Left lung (tissue), 10 donors: ENCODE data around the gene WDR41. TPM values are rescaled to one million over a fixed set of nuclear protein-coding genes. Genes with fewer than 3 reads are reported as not detected.

Source experiments
- ATAC-seq: fragments of 200-7000 bp; cut with Tn5 transposase; one replicate; pipeline ENCODE4 v1.9.1; 2020; ENCODE audit warnings: moderate library complexity
- DNase-seq, 4 donors: peaks; one replicate each; pipeline ENCODE4 v3.0.0-alpha.2; 2013 to 2020
- H3K27ac ChIP-seq, 2 donors: fragments of 200-600 bp; sonication (generic) in 1 of 2; one replicate each; pipeline versions ENCODE4 v1.5.0 to v1.8.0; 2020 to 2021
- H3K27me3 ChIP-seq, 2 donors: fragments of 200-600 bp; sonication (generic) in 1 of 2; one replicate each; pipeline versions ENCODE4 v1.5.0 to v1.8.0; 2020 to 2021
- H3K36me3 ChIP-seq, 2 donors: fragments of 200-600 bp; sonication (generic) in 1 of 2; one replicate each; pipeline versions ENCODE4 v1.5.0 to v1.8.0; 2020 to 2021
- H3K4me1 ChIP-seq, 2 donors: fragments of 200-600 bp; one replicate each; pipeline ENCODE4 v1.8.0; 2021
- H3K4me3 ChIP-seq, 2 donors: fragments of 200-600 bp; sonication (generic) in 1 of 2; one replicate each; pipeline versions ENCODE4 v1.5.0 to v1.8.0; 2020 to 2021; ENCODE audit warnings: mild to moderate bottlenecking in 1 of 2
- H3K9me3 ChIP-seq, 2 donors: fragments of 200-600 bp; sonication (generic) in 1 of 2; one replicate each; pipeline versions ENCODE4 v1.5.0 to v1.8.0; 2020 to 2021
- CTCF ChIP-seq, 2 donors: fragments of 200-600 bp; sonication (generic) in 1 of 2; IDR thresholded peaks; one replicate each; pipeline versions ENCODE4 v1.5.0 to v1.8.0; 2021; ENCODE audit warnings: antibody characterized with exemption in 2 of 2
- intact Hi-C, 2 donors: fragments of 100-400 bp; cut with DNase I; formaldehyde crosslinking; loops; one replicate each; pipeline versions ENCODE4 v1.11.2 to v1.14.2; 2022
- polyA plus RNA-seq, 6 donors: library from polyadenylated mRNA; unstranded; fragments of 120-200 nt; gene quantifications; one replicate each; pipeline ENCODE4 v1.2.1, GENCODE V29; 2013; ENCODE audit not compliant: insufficient read length in 6 of 6
- total RNA-seq, 2 donors: library from RNA; stranded (reverse); fragmentation: NEBNext Ultra II Directional; extraction: Animal tissue kit (Norgen Biotek cat#: 25700); gene quantifications; one replicate each; pipeline ENCODE4 v1.2.1, GENCODE V29; 2021
- donor health status: DM: no; HTN: yes; CAD: no.
- donor health status: DM: no; HTN: no; CAD: no.

WDR41 gene
- total and polyA plus RNA-seq, 8 donors = 43.6 to 74.0 (median 66.8) TPM

GRCh38 chr5:77400645-77401044 lies 91.5 kb downstream of the WDR41 start:
- no peaks in the 10 kb centered on the region for H3K9me3 ChIP-seq
- ATAC-seq (peak; percentile 23), DNase-seq (no peak)
- no peaks in the 10 kb centered on the region for H3K4me1 ChIP-seq
- no peaks in the 10 kb centered on the region for H3K36me3 ChIP-seq
- no peaks in the 10 kb centered on the region for H3K27me3 ChIP-seq
- TF ChIP-seq CTCF (IDR thresholded peaks at IDR 0.05) = no peak
- intact Hi-C loops = no loop called here
- H3K27ac ChIP-seq = no peak overlapping the region
- no peak overlapping the region for H3K4me3 ChIP-seq

GRCh38 chr5:77398896-77399295 lies 93.2 kb downstream of the WDR41 start:
- no peaks in the 10 kb centered on the region for H3K27me3 ChIP-seq

GRCh38 chr5:77398458-77398857 lies 93.7 kb downstream of the WDR41 start:
- peak in 1 of 4 donors; percentile 63 for DNase-seq
- intact Hi-C loops = no loop called here

More at GRCh38 chr5:77398896-77399295, 93.2 kb downstream of the WDR41 start:
- no peak overlapping the region for H3K4me3 ChIP-seq
- DNase-seq = no peak
- H3K36me3 ChIP-seq = no peaks in the 10 kb centered on the region
- no peaks in the 10 kb centered on the region for H3K9me3 ChIP-seq
- no peaks in the 10 kb centered on the region for H3K4me1 ChIP-seq
- intact Hi-C loops = no loop called here
- no peak for ATAC-seq
- no peak for TF ChIP-seq CTCF (IDR thresholded peaks at IDR 0.05)
- H3K27ac ChIP-seq = no peak overlapping the region

GRCh38 chr5:77397686-77398292 lies 94.3 kb downstream of the WDR41 start:
- intact Hi-C loops = no loop called here
- H3K4me3 ChIP-seq = no peak overlapping the region
- no peak for ATAC-seq

More at GRCh38 chr5:77398458-77398857, 93.7 kb downstream of the WDR41 start:
- TF ChIP-seq CTCF (IDR thresholded peaks at IDR 0.05) = no peak
- Histone ChIP-seq H3K36me3 (no peaks in the 10 kb centered on the region), H3K4me1 (no peaks in the 10 kb centered on the region), H3K27me3 (no peaks in the 10 kb centered on the region), H3K27ac (no peak overlapping the region), H3K4me3 (no peak overlapping the region), H3K9me3 (no peaks in the 10 kb centered on the region)
- ATAC-seq = no peak

GRCh38 chr5:77396017-77396416 lies 96.1 kb downstream of the WDR41 start:
- TF ChIP-seq CTCF (IDR thresholded peaks at IDR 0.05) = no peak
- H3K27me3 ChIP-seq = no peaks in the 10 kb centered on the region
- H3K4me3 ChIP-seq = no peak overlapping the region
- DNase-seq (no peak), ATAC-seq (no peak)
- H3K36me3 ChIP-seq = no peaks in the 10 kb centered on the region
- no peak overlapping the region for H3K27ac ChIP-seq
- intact Hi-C loops = no loop called here
- H3K9me3 ChIP-seq = no peaks in the 10 kb centered on the region
- H3K4me1 ChIP-seq = no peaks in the 10 kb centered on the region

More at GRCh38 chr5:77397686-77398292, 94.3 kb downstream of the WDR41 start:
- Histone ChIP-seq H3K36me3 (no peaks in the 10 kb centered on the region), H3K27ac (no peak overlapping the region), H3K27me3 (no peaks in the 10 kb centered on the region), H3K4me1 (no peaks in the 10 kb centered on the region), H3K9me3 (no peaks in the 10 kb centered on the region)
- DNase-seq = no peak
- TF ChIP-seq CTCF (IDR thresholded peaks at IDR 0.05) = no peak
